ENCODE measurements around the gene UTP20. TPM values are rescaled to one million over a fixed set of nuclear protein-coding genes. Genes with fewer than 3 reads are reported as not detected.

Gene UTP20
- total RNA-seq, 4 donors from 2014 or later = 8.5 to 22.0 (median 15.7) TPM

- TF ChIP-seq CTCF (IDR thresholded peaks at IDR 0.05; ENCODE audit: low read depth) = no peak
These were observed 144.7 kb downstream of the UTP20 start for GRCh38 chr12:101424620-101425019.

- TF ChIP-seq CTCF (IDR thresholded peaks at IDR 0.05; ENCODE audit: low read depth) = no peak
These were observed 150.6 kb downstream of the UTP20 start for GRCh38 chr12:101430456-101430855.

- no peak for TF ChIP-seq CTCF (IDR thresholded peaks at IDR 0.05; ENCODE audit: low read depth)
These were observed 156.2 kb downstream of the UTP20 start for GRCh38 chr12:101436136-101436535.

Small RNA genes within 50 kb of the gene (small RNA-seq; reads per million reads assigned to genes)
- gene RNU6-1068P (not detected), gene RPS27P23 (not detected)

Other genes starting within 250 kb of the UTP20 start
- not detected for gene SLC5A8, start 69.9 kb upstream of the UTP20 start, total RNA-seq
- gene ARL1, start 127.7 kb downstream of the UTP20 start, total RNA-seq = 100 to 1,000 TPM in 1 of 4 donors, 10 to 100 TPM in 3; 42.2 to 136 (median 63.5) TPM
- not detected for gene SPIC, start 195.2 kb downstream of the UTP20 start, total RNA-seq